ENCODE data around the gene GTPBP2. TPM values are rescaled to one million over a fixed set of nuclear protein-coding genes. Genes with fewer than 3 reads are reported as not detected.

The GTPBP2 gene
- total and polyA plus RNA-seq, 2 of the 13 experiments (the other 11 are each of a cell fraction or from before 2014, with no cell fraction given) = 26.9 to 88.2 TPM

DNA sequence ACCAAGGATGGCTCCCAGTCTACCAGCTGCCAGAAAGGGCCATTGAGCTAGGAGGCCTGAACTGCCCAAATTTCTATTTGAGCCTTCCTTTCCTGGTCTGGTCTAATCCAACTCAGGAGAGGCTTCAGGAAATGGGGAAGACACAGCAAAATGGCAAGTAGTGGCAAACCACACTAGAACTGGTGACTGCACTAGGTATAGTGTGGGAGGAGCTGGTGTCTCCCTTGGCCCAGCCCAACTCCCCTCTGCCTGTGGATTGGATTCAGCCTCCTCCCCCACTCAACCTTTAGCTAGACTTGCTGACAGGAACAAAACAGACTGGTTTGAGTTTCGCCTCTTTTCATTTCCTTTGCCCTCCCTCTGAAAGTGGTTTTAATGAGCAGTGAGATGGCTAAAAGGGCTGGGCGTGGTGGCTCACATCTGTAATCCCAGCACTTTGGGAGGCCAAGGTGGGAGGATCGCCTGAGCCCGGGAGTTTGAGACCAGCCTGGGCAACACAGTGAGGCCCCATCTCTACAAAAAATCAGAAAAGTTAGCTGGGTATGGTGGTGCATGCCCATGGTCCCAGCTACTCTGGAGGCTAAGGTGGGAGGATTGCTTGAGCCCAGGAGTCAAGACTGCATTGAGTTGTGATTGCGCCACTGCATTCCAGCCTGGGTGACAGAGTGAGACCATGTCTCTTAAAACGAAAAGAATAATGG is 41.0 kb upstream of the GTPBP2 start (continued):
- TF ChIP-seq ZNF614 (CRISPR knock-in tag; IDR thresholded peaks at IDR 0.05; ENCODE audit: borderline replicate concordance) (no peak), ZFP82 (CRISPR knock-in tag; IDR thresholded peaks at IDR 0.05; ENCODE audit: borderline replicate concordance) (0 out of 2 replicates have a peak, but pooled peaks have one; percentile 42), REL (CRISPR knock-in tag; conservative IDR thresholded peaks at IDR 0.05) (no peak), KDM5B (CRISPR knock-in tag; IDR thresholded peaks at IDR 0.05; ENCODE audit: borderline replicate concordance) (no peak), ZNF75D (CRISPR knock-in tag; IDR thresholded peaks at IDR 0.05; ENCODE audit: borderline replicate concordance) (no peak), ZNF12 (CRISPR knock-in tag; IDR thresholded peaks at IDR 0.05) (no peak), ZSCAN12 (CRISPR knock-in tag; IDR thresholded peaks at IDR 0.05) (no peak), CENPT (CRISPR knock-in tag; IDR thresholded peaks at IDR 0.05; ENCODE audit: low read depth) (0 out of 2 replicates have a peak, but pooled peaks have one; percentile 7), MAFK (conservative IDR thresholded peaks at IDR 0.05 in 1 of 2, IDR thresholded peaks at IDR 0.05 in 1 of 2; ENCODE audit: low read length in 2 of 2) (no peak), HDAC1 (CRISPR knock-in tag; IDR thresholded peaks at IDR 0.05) (0 out of 2 replicates have a peak, but pooled peaks have one; percentile 36), ZNF724P (CRISPR knock-in tag; IDR thresholded peaks at IDR 0.05; ENCODE audit: borderline replicate concordance) (no peak), NBN (conservative IDR thresholded peaks at IDR 0.05) (no peak), MEIS2 (CRISPR knock-in tag; IDR thresholded peaks at IDR 0.05) (no peak), ZNF788 (CRISPR knock-in tag; IDR thresholded peaks at IDR 0.05; ENCODE audit: borderline replicate concordance) (0 out of 2 replicates have a peak, but pooled peaks have one; percentile 22), ZNF333 (CRISPR knock-in tag; IDR thresholded peaks at IDR 0.05; ENCODE audit: borderline replicate concordance) (no peak), HOXA9 (CRISPR knock-in tag; IDR thresholded peaks at IDR 0.05; ENCODE audit: borderline replicate concordance) (no peak), TEAD3 (CRISPR knock-in tag; optimal IDR thresholded peaks at IDR 0.05; ENCODE audit: borderline replicate concordance) (peak; percentile 73), NRL (CRISPR knock-in tag; IDR thresholded peaks at IDR 0.05; ENCODE audit: borderline replicate concordance) (peak; percentile 74; the same call in 1 of the 2 replicates)
- TF ChIP-seq, protein P1, sequence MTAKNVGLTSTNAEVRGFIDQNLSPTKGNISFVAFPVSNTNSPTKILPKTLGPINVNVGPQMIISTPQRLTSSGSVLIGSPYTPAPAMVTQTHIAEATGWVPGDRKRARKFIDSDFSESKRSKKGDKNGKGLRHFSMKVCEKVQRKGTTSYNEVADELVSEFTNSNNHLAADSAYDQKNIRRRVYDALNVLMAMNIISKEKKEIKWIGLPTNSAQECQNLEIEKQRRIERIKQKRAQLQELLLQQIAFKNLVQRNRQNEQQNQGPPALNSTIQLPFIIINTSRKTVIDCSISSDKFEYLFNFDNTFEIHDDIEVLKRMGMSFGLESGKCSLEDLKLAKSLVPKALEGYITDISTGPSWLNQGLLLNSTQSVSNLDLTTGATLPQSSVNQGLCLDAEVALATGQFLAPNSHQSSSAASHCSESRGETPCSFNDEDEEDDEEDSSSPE (CRISPR knock-in tag; IDR thresholded peaks at IDR 0.05) = no peak
- TF ChIP-seq, protein P2, sequence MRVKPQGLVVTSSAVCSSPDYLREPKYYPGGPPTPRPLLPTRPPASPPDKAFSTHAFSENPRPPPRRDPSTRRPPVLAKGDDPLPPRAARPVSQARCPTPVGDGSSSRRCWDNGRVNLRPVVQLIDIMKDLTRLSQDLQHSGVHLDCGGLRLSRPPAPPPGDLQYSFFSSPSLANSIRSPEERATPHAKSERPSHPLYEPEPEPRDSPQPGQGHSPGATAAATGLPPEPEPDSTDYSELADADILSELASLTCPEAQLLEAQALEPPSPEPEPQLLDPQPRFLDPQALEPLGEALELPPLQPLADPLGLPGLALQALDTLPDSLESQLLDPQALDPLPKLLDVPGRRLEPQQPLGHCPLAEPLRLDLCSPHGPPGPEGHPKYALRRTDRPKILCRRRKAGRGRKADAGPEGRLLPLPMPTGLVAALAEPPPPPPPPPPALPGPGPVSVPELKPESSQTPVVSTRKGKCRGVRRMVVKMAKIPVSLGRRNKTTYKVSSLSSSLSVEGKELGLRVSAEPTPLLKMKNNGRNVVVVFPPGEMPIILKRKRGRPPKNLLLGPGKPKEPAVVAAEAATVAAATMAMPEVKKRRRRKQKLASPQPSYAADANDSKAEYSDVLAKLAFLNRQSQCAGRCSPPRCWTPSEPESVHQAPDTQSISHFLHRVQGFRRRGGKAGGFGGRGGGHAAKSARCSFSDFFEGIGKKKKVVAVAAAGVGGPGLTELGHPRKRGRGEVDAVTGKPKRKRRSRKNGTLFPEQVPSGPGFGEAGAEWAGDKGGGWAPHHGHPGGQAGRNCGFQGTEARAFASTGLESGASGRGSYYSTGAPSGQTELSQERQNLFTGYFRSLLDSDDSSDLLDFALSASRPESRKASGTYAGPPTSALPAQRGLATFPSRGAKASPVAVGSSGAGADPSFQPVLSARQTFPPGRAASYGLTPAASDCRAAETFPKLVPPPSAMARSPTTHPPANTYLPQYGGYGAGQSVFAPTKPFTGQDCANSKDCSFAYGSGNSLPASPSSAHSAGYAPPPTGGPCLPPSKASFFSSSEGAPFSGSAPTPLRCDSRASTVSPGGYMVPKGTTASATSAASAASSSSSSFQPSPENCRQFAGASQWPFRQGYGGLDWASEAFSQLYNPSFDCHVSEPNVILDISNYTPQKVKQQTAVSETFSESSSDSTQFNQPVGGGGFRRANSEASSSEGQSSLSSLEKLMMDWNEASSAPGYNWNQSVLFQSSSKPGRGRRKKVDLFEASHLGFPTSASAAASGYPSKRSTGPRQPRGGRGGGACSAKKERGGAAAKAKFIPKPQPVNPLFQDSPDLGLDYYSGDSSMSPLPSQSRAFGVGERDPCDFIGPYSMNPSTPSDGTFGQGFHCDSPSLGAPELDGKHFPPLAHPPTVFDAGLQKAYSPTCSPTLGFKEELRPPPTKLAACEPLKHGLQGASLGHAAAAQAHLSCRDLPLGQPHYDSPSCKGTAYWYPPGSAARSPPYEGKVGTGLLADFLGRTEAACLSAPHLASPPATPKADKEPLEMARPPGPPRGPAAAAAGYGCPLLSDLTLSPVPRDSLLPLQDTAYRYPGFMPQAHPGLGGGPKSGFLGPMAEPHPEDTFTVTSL (CRISPR knock-in tag; IDR thresholded peaks at IDR 0.05; ENCODE audit: borderline replicate concordance) = no peak
- TF ChIP-seq, protein P3, sequence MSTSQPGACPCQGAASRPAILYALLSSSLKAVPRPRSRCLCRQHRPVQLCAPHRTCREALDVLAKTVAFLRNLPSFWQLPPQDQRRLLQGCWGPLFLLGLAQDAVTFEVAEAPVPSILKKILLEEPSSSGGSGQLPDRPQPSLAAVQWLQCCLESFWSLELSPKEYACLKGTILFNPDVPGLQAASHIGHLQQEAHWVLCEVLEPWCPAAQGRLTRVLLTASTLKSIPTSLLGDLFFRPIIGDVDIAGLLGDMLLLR (CRISPR knock-in tag; IDR thresholded peaks at IDR 0.05) = no peak
